HepG2 (cell line): ENCODE results near the gene C1RL. TPM values are rescaled to one million over a fixed set of nuclear protein-coding genes. Genes with fewer than 3 reads are reported as not detected.

Experiments used
- GABPB1 ChIP-seq: IDR thresholded peaks from 2 replicates; pipeline ENCODE4 v1.6.1; 2016; ENCODE audit warnings: mild to moderate bottlenecking, missing genetic modification reagents, moderate library complexity, missing compliant biosample characterization
- GFI1 ChIP-seq: sonication (generic); formaldehyde crosslinking; IDR thresholded peaks from 2 replicates; pipeline ENCODE4 v1.5.0; 2020; ENCODE audit warnings: missing genetic modification reagents, mild to moderate bottlenecking, borderline replicate concordance
- POLR2A ChIP-seq, 2 experiments: IDR thresholded peaks; 2 replicates each; pipeline ENCODE4 v1.6.1; 2011; ENCODE audit warnings: low read depth in 2 of 2, low read length in 2 of 2, mild to moderate bottlenecking in 1 of 2, moderate library complexity in 1 of 2; ENCODE audit not compliant: insufficient read depth in 1 of 2
- POLR2AphosphoS5 ChIP-seq: IDR thresholded peaks from 2 replicates; pipeline ENCODE4 v1.6.1; 2012; ENCODE audit warnings: low read depth, low read length
- RORA ChIP-seq: sonication (generic); formaldehyde crosslinking; IDR thresholded peaks from 2 replicates; pipeline ENCODE4 v1.5.0; 2020; ENCODE audit warnings: mild to moderate bottlenecking, missing genetic modification reagents, moderate library complexity
- THAP9 ChIP-seq: sonication (generic); formaldehyde crosslinking; IDR thresholded peaks from 2 replicates; pipeline ENCODE4; 2020; ENCODE audit warnings: missing genetic modification reagents, mild to moderate bottlenecking, borderline replicate concordance
- ZBTB4 ChIP-seq: sonication (generic); formaldehyde crosslinking; IDR thresholded peaks from 2 replicates; pipeline ENCODE4 v1.4.0; 2020; ENCODE audit warnings: missing genetic modification reagents, mild to moderate bottlenecking, borderline replicate concordance
- ZFP36 ChIP-seq: fragments of 150-350 bp; IDR thresholded peaks from 2 replicates; pipeline ENCODE4 v1.6.1; 2018; ENCODE audit warnings: borderline replicate concordance, low read length, low read depth; ENCODE audit not compliant: partially characterized antibody
- ZNF264 ChIP-seq: sonication (generic); formaldehyde crosslinking; IDR thresholded peaks from 2 replicates; pipeline ENCODE4 v1.4.0; 2020; ENCODE audit warnings: missing genetic modification reagents
- ZNF318 ChIP-seq: sonication (generic); formaldehyde crosslinking; IDR thresholded peaks from 2 replicates; pipeline ENCODE4 v1.4.0; 2020; ENCODE audit warnings: mild to moderate bottlenecking, missing genetic modification reagents
- ZNF333 ChIP-seq: sonication (generic); formaldehyde crosslinking; IDR thresholded peaks from 2 replicates; pipeline ENCODE4 v1.4.0; 2020; ENCODE audit warnings: mild to moderate bottlenecking, missing genetic modification reagents, borderline replicate concordance
- ZNF567 ChIP-seq: sonication (generic); formaldehyde crosslinking; IDR thresholded peaks from 2 replicates; pipeline ENCODE4 v1.8.1; 2023; ENCODE audit warnings: mild to moderate bottlenecking, missing genetic modification reagents, borderline replicate concordance
- ZNF570 ChIP-seq: sonication (generic); formaldehyde crosslinking; IDR thresholded peaks from 2 replicates; pipeline ENCODE4 v1.4.0; 2020; ENCODE audit warnings: mild to moderate bottlenecking, missing genetic modification reagents, borderline replicate concordance
- ZNF674 ChIP-seq: sonication (generic); formaldehyde crosslinking; IDR thresholded peaks from 2 replicates; pipeline ENCODE4 v1.5.0; 2020; ENCODE audit warnings: low read depth, mild to moderate bottlenecking, missing genetic modification reagents
- ZNF775 ChIP-seq: sonication (generic); formaldehyde crosslinking; IDR thresholded peaks from 2 replicates; pipeline ENCODE4 v1.4.0; 2020; ENCODE audit warnings: missing genetic modification reagents, mild to moderate bottlenecking, moderate library complexity, borderline replicate concordance
- polyA plus RNA-seq, 8 experiments: library from polyadenylated mRNA; depleted of rRNA in 3 of 8; stranded (reverse) in 7 of 8; unstranded in 1 of 8; fragments of >200 nt; fragmentation: Illumina TruSeq in 4 of 8; extraction: Trizol in 4 of 8; gene quantifications; 2 replicates each; pipeline versions ENCODE4 v1.2.1 to v1.2.3, GENCODE V29; 2011 to 2016; ENCODE audit warnings: low read depth in 4 of 8, missing spikeins in 1 of 8, mixed read lengths in 1 of 8; ENCODE audit not compliant: insufficient read depth in 1 of 8
- total RNA-seq, 5 experiments: library from RNA; depleted of rRNA; stranded (reverse); fragments of >200 nt; fragmentation: Illumina TruSeq; extraction: Trizol; gene quantifications; 2 replicates each; pipeline ENCODE4 v1.2.3, GENCODE V29; 2016; ENCODE audit warnings: low read depth in 1 of 5

C1RL gene
- total and polyA plus RNA-seq, 2 of the 13 experiments (the other 11 are each of a cell fraction or from before 2014, with no cell fraction given), result 28.9 to 53.1 TPM

- no peak for TF ChIP-seq THAP9 (CRISPR knock-in tag)
- TF ChIP-seq ZFP36, result no peak
- no peak; the same call in 1 of the 2 replicates for TF ChIP-seq ZBTB4 (CRISPR knock-in tag)
- no peak for TF ChIP-seq ZNF318 (CRISPR knock-in tag)
- TF ChIP-seq GFI1 (CRISPR knock-in tag), result 0 out of 2 replicates have a peak, but pooled peaks have one; percentile 32
- TF ChIP-seq ZNF567, result no peak
- TF ChIP-seq RORA, result no peak
- peak in 1 of 2 experiments; percentile 52; a peak in 1 of 4 replicates for TF ChIP-seq POLR2A (IDR thresholded peaks at IDR 0.05; ENCODE audit: insufficient read depth in 1 of 2, low read depth in 2 of 2, low read length in 2 of 2)
- TF ChIP-seq ZNF570 (CRISPR knock-in tag), result no peak
- no peak for TF ChIP-seq ZNF264 (CRISPR knock-in tag)
- TF ChIP-seq ZNF333, result no peak
- TF ChIP-seq ZNF775, result no peak
- TF ChIP-seq GABPB1, result peak; percentile 43
- no peak for TF ChIP-seq ZNF674 (CRISPR knock-in tag)
- TF ChIP-seq POLR2AphosphoS5, result no peak; the same call in 1 of the 2 replicates
These were observed 20.4 kb upstream of the C1RL start (continued) for GRCh38 chr12:7129287-7129871.
